Dedifferentiated amniotic fluid mesenchymal stem cell (primary cell): ENCODE results near the gene TRABD2B.

Experiments
- DNase-seq: peaks from one replicate; pipeline ENCODE4 v3.0.0-alpha.2; 2016; ENCODE audit errors: extremely low spot score

TRABD2B gene

GRCh38 chr1:47725000-47725473 lies 272.1 kb downstream of the TRABD2B start:
- no peak for DNase-seq

GRCh38 chr1:47724432-47724999 lies 272.7 kb downstream of the TRABD2B start:
- DNase-seq: no peak

GRCh38 chr1:47722909-47723580 lies 274.1 kb downstream of the TRABD2B start:
- no peak for DNase-seq

GRCh38 chr1:47722101-47722500 lies 275.1 kb downstream of the TRABD2B start:
- no peak for DNase-seq

- no peak for DNase-seq
These were observed 277.1 kb downstream of the TRABD2B start for GRCh38 chr1:47720111-47720510.

- DNase-seq: no peak
These were observed 279.8 kb downstream of the TRABD2B start for GRCh38 chr1:47717341-47717740.

- no peak for DNase-seq
These were observed 283.0 kb downstream of the TRABD2B start for GRCh38 chr1:47713975-47714767.

- no peak for DNase-seq
These were observed 283.7 kb downstream of the TRABD2B start for GRCh38 chr1:47713333-47713953.

- DNase-seq: no peak
These were observed 284.4 kb downstream of the TRABD2B start for GRCh38 chr1:47712596-47713299.

- DNase-seq: no peak
These were observed 285.2 kb downstream of the TRABD2B start for GRCh38 chr1:47711848-47712492.

- DNase-seq: no peak
These were observed 285.9 kb downstream of the TRABD2B start for GRCh38 chr1:47711184-47711847.
